Esophagus muscularis mucosa (tissue), 4 donors: Measurements from ENCODE around the gene RUFY3. TPM values are rescaled to one million over a fixed set of nuclear protein-coding genes. Genes with fewer than 3 reads are reported as not detected.
"Not testable (repeated sequence)": the region's sequence is repeated elsewhere in the genome, so short reads cannot be mapped to it uniquely, and the experiment has no call there.

Experiments
- DNase-seq: peaks from one replicate; pipeline ENCODE4 v3.0.0-alpha.2; 2017; ENCODE audit errors: extremely low spot score
- H3K27ac ChIP-seq, 4 donors: fragments of 200-600 bp; sonication (generic); replicated peaks in 1 of 4; 1 replicate in 3 of 4; 2 replicates in 1 of 4; pipeline ENCODE4 v1.5.1; 2016 to 2019; ENCODE audit warnings: mild to moderate bottlenecking in 1 of 4
- H3K27me3 ChIP-seq, 4 donors: fragments of 200-600 bp; sonication (generic); one replicate each; pipeline versions ENCODE4 v1.5.1 to v1.6.0; 2016 to 2019
- H3K36me3 ChIP-seq, 4 donors: fragments of 200-600 bp; sonication (generic); one replicate each; pipeline ENCODE4 v1.5.1; 2016 to 2019
- H3K4me1 ChIP-seq, 4 donors: fragments of 200-600 bp; sonication (generic); one replicate each; pipeline ENCODE4 v1.5.1; 2016 to 2019
- H3K4me3 ChIP-seq, 4 donors: fragments of 200-600 bp; sonication (generic); 1 replicate in 2 of 4; 2 replicates in 2 of 4; pipeline ENCODE4 v1.5.1; 2016 to 2019; ENCODE audit warnings: mild to moderate bottlenecking in 4 of 4, moderate library complexity in 1 of 4
- H3K9me3 ChIP-seq, 4 donors: fragments of 200-600 bp; sonication (generic); 1 replicate in 3 of 4; 2 replicates in 1 of 4; pipeline ENCODE4 v1.5.1; 2016 to 2019
- CTCF ChIP-seq, 3 experiments: fragments of 200-600 bp in 2 of 3; fragments of 450-650 bp in 1 of 3; sonication (generic) in 2 of 3; IDR thresholded peaks; one replicate each; pipeline ENCODE4 v1.5.1; 2017 to 2019; ENCODE audit warnings: antibody characterized with exemption in 3 of 3, mild to moderate bottlenecking in 2 of 3, moderate library complexity in 1 of 3
- EP300 ChIP-seq: sonication (generic); formaldehyde crosslinking; IDR thresholded peaks from one replicate; pipeline ENCODE4 v1.6.1; 2017; ENCODE audit warnings: antibody characterized with exemption
- POLR2A ChIP-seq: fragments of 450-650 bp; IDR thresholded peaks from one replicate; pipeline ENCODE4 v1.6.1; 2017; ENCODE audit warnings: antibody characterized with exemption, moderate library complexity, mild to moderate bottlenecking, low read depth
- POLR2AphosphoS5 ChIP-seq, 2 donors: sonication (generic); formaldehyde crosslinking; IDR thresholded peaks; one replicate each; pipeline ENCODE4 v1.6.1; 2017; ENCODE audit warnings: antibody characterized with exemption in 2 of 2
- WGBS: methylation state at CpG from one replicate; pipeline ENCODE4 v1.1.5; 2018; 5-methylcytosine and 5-hydroxymethylcytosine counted together
- intact Hi-C: fragments of 100-400 bp; cut with DNase I; formaldehyde crosslinking; loops from one replicate; pipeline ENCODE4 v1.15.1; 2023
- total RNA-seq, 4 donors: library from RNA; depleted of rRNA; stranded (reverse); fragments of >200 nt; gene quantifications; one replicate each; pipeline versions ENCODE4 v1.1.0 to v1.2.1, GENCODE V29; 2016

The RUFY3 gene
- total RNA-seq, 4 donors from 2014 or later, result 30.5 to 51.9 (median 33.2) TPM

- TF ChIP-seq POLR2A (no peak), POLR2AphosphoS5 (IDR thresholded peaks at IDR 0.05) (peak; percentile 87 to 96), CTCF (IDR thresholded peaks at IDR 0.05) (peak; percentile 88 to 95 (median 92)), EP300 (no peak)
- intact Hi-C loops, result loop anchor here (2.0 to 5.0 kb wide), 2 partner anchors 19 to 149 kb away; partner anchors contain the start of gene GRSF1
Observed at GRCh38 chr4:70687821-70688794, 33.7 kb upstream of the RUFY3 start, which contains the start of gene UTP3. UTP3 (plus strand) TSS chr4:70688532; CDS start chr4:70688678, 146 bp downstream.

GRCh38 chr4:70688795-70689231 lies 33.0 kb upstream of the RUFY3 start:
- peak overlapping the region; percentile 91 to 97 (median 95) for H3K27ac ChIP-seq
- peak overlapping the region; percentile 79 to 94 (median 90) for H3K4me3 ChIP-seq
- H3K27me3 ChIP-seq, result no peaks in the 10 kb centered on the region
- H3K4me1 ChIP-seq, result peaks cover 30 to 46% (median 38%) of the 10 kb centered on the region in 4 donors
- no peak for DNase-seq
- peaks cover 0 to 14% (median 5%) of the 10 kb centered on the region in 4 donors for H3K36me3 ChIP-seq
- H3K9me3 ChIP-seq, result no peaks in the 10 kb centered on the region
- TF ChIP-seq CTCF (IDR thresholded peaks at IDR 0.05) (no peak), EP300 (no peak), POLR2A (no peak), POLR2AphosphoS5 (IDR thresholded peaks at IDR 0.05) (no peak)
- whole genome bisulfite sequencing, result 1% methylated on average over 19 of the region's 19 CpGs
- intact Hi-C loops, result loop anchor here (2.0 to 5.0 kb wide), 2 partner anchors 18 to 148 kb away; partner anchors contain the start of gene GRSF1

More at GRCh38 chr4:70687821-70688794, 33.7 kb upstream of the RUFY3 start, which contains the start of gene UTP3:
- Histone ChIP-seq H3K4me1 (peaks cover 30 to 46% (median 38%) of the 10 kb centered on the region in 4 donors), H3K4me3 (peak within 1 kb of the TSS; percentile 79 to 94 (median 90)), H3K27me3 (no peaks in the 10 kb centered on the region), H3K27ac (peak within 1 kb of the TSS; percentile 91 to 97 (median 95)), H3K36me3 (peaks cover 0 to 14% (median 5%) of the 10 kb centered on the region in 4 donors), H3K9me3 (no peaks in the 10 kb centered on the region)
- DNase-seq, result peak; percentile 98
- WGBS, result 0% methylated on average over 52 of the region's 70 CpGs

GRCh38 chr4:70691661-70692060 lies 30.1 kb upstream of the RUFY3 start:
- WGBS, result 70% methylated on average over 1 of the region's 1 CpG
- no peak for DNase-seq
- no peak for TF ChIP-seq CTCF (IDR thresholded peaks at IDR 0.05)
- TF ChIP-seq POLR2AphosphoS5 (IDR thresholded peaks at IDR 0.05), result no peak
- no peak for TF ChIP-seq EP300
- TF ChIP-seq POLR2A, result no peak
- intact Hi-C loops, result no loop called here
- H3K27me3 ChIP-seq, result no peaks in the 10 kb centered on the region
- peaks cover 30 to 46% (median 38%) of the 10 kb centered on the region in 4 donors for H3K4me1 ChIP-seq
- H3K9me3 ChIP-seq, result no peaks in the 10 kb centered on the region
- H3K4me3 ChIP-seq, result no peak overlapping the region
- H3K36me3 ChIP-seq, result peaks cover 0 to 14% (median 5%) of the 10 kb centered on the region in 4 donors
- no peak overlapping the region for H3K27ac ChIP-seq

GRCh38 chr4:70694633-70695032 lies 27.1 kb upstream of the RUFY3 start:
- H3K27ac ChIP-seq, H3K9me3 ChIP-seq, intact Hi-C loops, DNase-seq, H3K4me3 ChIP-seq, H3K27me3 ChIP-seq: not testable (repeated sequence)
- WGBS, result 91% methylated on average over 7 of the region's 7 CpGs
- Histone ChIP-seq H3K4me1 (peaks cover 18 to 30% (median 25%) of the 10 kb centered on the region in 4 donors), H3K36me3 (peaks cover 0 to 14% (median 5%) of the 10 kb centered on the region in 4 donors)

- H3K9me3 ChIP-seq, H3K27me3 ChIP-seq, H3K4me3 ChIP-seq, H3K36me3 ChIP-seq, intact Hi-C loops, DNase-seq, H3K27ac ChIP-seq, H3K4me1 ChIP-seq: not testable (repeated sequence)
- WGBS, result 89% methylated on average over 6 of the region's 8 CpGs
Observed at GRCh38 chr4:70698435-70698834, 23.3 kb upstream of the RUFY3 start.
